ENCODE data around the gene KIF12.

GRCh38 chr9:114085387-114085789 lies 13.7 kb downstream of the KIF12 start:
- no peak for TF ChIP-seq CTCF (IDR thresholded peaks at IDR 0.05; ENCODE audit: poor library complexity)
- no peak for TF ChIP-seq EZH2phosphoT487 (IDR thresholded peaks at IDR 0.05; ENCODE audit: low read depth, severe bottlenecking, unreplicated experiment)
- no peak for TF ChIP-seq EZH2 (IDR thresholded peaks at IDR 0.05; ENCODE audit: borderline replicate concordance)
